Measurements from ENCODE around the gene MUC5AC.

GRCh38 chr11:1108246-1108900 is 49.4 kb upstream of the MUC5AC start:
- TF ChIP-seq CTCF (IDR thresholded peaks at IDR 0.05 in 8 of 11, conservative IDR thresholded peaks at IDR 0.05 in 3 of 11) (no peak), POLR2AphosphoS5 (IDR thresholded peaks at IDR 0.05) (no peak), POLR2A (IDR thresholded peaks at IDR 0.05) (no peak)
